ENCODE measurements around the gene KLHL7.

- no peak for TF ChIP-seq CTCF (IDR thresholded peaks at IDR 0.05; ENCODE audit: insufficient read depth, low read depth, low read length)
- TF ChIP-seq EZH2 (IDR thresholded peaks at IDR 0.05; ENCODE audit: insufficient read depth, low read length) = no peak
Measured at GRCh38 chr7:23096518-23097290, 8.9 kb upstream of the KLHL7 start.

Data from astrocyte (in vitro differentiated cells and primary cell).